ENCODE measurements around the gene GRIK3. TPM values are rescaled to one million over a fixed set of nuclear protein-coding genes. Genes with fewer than 3 reads are reported as not detected.
A peak's percentile ranks its signal among the peaks of the same experiment; 100 is the strongest.

GRIK3 gene
- total and polyA plus RNA-seq, 2 experiments from 2014 or later = 0.31 to 2.9 TPM

DNA sequence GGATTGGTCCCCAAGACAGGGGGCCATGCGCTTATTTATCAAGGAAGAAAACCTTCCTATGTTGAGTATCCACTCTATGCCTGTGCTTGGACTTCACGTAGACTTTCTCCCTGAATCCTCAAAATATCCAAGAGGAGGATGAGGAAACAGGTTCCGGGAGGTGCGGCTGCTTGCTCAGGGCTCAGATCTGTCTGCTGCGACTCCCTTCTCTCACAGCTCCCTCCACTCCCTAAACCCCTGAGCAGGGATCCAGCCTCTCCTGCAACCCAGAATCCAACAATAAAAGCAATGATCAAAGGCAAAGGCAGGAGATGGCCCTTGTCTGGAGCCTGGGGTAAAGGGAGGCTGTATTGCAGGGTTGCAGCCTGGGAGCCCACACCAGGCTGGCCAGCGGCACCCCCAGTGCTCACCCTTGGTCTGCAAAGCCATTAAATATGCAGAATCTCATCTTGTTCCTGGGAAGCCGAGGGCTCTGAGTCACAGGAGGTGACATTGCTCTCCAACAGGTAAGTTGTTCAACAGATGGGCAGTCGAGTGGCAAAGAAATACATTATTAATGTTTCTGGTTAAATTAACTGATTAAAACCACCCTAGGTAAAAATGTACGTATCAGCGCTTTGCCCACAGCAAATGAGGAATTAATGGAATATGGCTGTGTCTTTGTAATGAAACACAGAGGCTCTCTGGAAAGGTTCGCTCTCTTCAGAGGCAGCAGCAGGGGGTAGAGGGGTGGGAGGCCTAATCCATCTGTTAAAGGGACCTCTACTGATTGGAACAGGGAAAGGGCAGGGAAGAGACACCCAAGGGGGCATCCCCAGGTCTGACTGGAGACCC, 111.5 kb downstream of the GRIK3 start:
- H3K36me3 Mint-ChIP-seq (ENCODE audit: low read depth) = no peaks in the 10 kb centered on the region
- DNase-seq (ENCODE audit: low spot score) = no peak

More for the DNA sequence above, 111.5 kb downstream of the GRIK3 start:
- Mint-ChIP-seq H3K4me1 (peaks cover 20% of the 10 kb centered on the region), H3K27ac (peak overlapping the region; percentile 14; the same call in 1 of the 2 replicates), H3K27me3 (ENCODE audit: insufficient read depth, low read depth, poor library complexity) (peaks cover 6% of the 10 kb centered on the region), H3K9me3 (no peaks in the 10 kb centered on the region; the same call in 1 of the 3 replicates), H3K4me3 (no peak overlapping the region)
- Histone ChIP-seq H3K4me3 (no peak overlapping the region), H3K27ac (ENCODE audit: low read depth) (no peak overlapping the region), H3K4me1 (ENCODE audit: insufficient read depth) (peaks cover 7% of the 10 kb centered on the region), H3K79me2 (replicated peaks; ENCODE audit: insufficient read depth) (no peaks in the 10 kb centered on the region), H3F3A (replicated peaks; ENCODE audit: low read depth) (no peaks in the 10 kb centered on the region), H3K4me2 (no peak overlapping the region), H3K27me3 (ENCODE audit: insufficient read depth) (no peaks in the 10 kb centered on the region), H3K36me3 (ENCODE audit: insufficient read depth) (no peaks in the 10 kb centered on the region), H3K9me2 (ENCODE audit: insufficient read depth) (no peaks in the 10 kb centered on the region), H4K20me1 (replicated peaks; ENCODE audit: insufficient read depth) (no peaks in the 10 kb centered on the region; the same call in 1 of the 2 replicates), H2AFZ (no peak overlapping the region)
- no peak for TF ChIP-seq ETS1 (IDR thresholded peaks at IDR 0.05)
- no peak for TF ChIP-seq STAT1 (IDR thresholded peaks at IDR 0.05; ENCODE audit: unreplicated experiment)
- TF ChIP-seq POLR2AphosphoS5 (IDR thresholded peaks at IDR 0.05; ENCODE audit: low read depth) = no peak
- no peak for TF ChIP-seq ZNF114 (CRISPR knock-in tag; IDR thresholded peaks at IDR 0.05)
- no peak for TF ChIP-seq NANOG (IDR thresholded peaks at IDR 0.05; ENCODE audit: borderline replicate concordance)
- TF ChIP-seq JUNB (IDR thresholded peaks at IDR 0.05; ENCODE audit: unreplicated experiment) = no peak
- TF ChIP-seq, protein P1, sequence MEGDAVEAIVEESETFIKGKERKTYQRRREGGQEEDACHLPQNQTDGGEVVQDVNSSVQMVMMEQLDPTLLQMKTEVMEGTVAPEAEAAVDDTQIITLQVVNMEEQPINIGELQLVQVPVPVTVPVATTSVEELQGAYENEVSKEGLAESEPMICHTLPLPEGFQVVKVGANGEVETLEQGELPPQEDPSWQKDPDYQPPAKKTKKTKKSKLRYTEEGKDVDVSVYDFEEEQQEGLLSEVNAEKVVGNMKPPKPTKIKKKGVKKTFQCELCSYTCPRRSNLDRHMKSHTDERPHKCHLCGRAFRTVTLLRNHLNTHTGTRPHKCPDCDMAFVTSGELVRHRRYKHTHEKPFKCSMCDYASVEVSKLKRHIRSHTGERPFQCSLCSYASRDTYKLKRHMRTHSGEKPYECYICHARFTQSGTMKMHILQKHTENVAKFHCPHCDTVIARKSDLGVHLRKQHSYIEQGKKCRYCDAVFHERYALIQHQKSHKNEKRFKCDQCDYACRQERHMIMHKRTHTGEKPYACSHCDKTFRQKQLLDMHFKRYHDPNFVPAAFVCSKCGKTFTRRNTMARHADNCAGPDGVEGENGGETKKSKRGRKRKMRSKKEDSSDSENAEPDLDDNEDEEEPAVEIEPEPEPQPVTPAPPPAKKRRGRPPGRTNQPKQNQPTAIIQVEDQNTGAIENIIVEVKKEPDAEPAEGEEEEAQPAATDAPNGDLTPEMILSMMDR (conservative IDR thresholded peaks at IDR 0.05; ENCODE audit: low read depth in 2 of 2) = no peak
- TF ChIP-seq ZNF331 (CRISPR knock-in tag; IDR thresholded peaks at IDR 0.05; ENCODE audit: low read depth) = no peak
- TF ChIP-seq, protein P2, sequence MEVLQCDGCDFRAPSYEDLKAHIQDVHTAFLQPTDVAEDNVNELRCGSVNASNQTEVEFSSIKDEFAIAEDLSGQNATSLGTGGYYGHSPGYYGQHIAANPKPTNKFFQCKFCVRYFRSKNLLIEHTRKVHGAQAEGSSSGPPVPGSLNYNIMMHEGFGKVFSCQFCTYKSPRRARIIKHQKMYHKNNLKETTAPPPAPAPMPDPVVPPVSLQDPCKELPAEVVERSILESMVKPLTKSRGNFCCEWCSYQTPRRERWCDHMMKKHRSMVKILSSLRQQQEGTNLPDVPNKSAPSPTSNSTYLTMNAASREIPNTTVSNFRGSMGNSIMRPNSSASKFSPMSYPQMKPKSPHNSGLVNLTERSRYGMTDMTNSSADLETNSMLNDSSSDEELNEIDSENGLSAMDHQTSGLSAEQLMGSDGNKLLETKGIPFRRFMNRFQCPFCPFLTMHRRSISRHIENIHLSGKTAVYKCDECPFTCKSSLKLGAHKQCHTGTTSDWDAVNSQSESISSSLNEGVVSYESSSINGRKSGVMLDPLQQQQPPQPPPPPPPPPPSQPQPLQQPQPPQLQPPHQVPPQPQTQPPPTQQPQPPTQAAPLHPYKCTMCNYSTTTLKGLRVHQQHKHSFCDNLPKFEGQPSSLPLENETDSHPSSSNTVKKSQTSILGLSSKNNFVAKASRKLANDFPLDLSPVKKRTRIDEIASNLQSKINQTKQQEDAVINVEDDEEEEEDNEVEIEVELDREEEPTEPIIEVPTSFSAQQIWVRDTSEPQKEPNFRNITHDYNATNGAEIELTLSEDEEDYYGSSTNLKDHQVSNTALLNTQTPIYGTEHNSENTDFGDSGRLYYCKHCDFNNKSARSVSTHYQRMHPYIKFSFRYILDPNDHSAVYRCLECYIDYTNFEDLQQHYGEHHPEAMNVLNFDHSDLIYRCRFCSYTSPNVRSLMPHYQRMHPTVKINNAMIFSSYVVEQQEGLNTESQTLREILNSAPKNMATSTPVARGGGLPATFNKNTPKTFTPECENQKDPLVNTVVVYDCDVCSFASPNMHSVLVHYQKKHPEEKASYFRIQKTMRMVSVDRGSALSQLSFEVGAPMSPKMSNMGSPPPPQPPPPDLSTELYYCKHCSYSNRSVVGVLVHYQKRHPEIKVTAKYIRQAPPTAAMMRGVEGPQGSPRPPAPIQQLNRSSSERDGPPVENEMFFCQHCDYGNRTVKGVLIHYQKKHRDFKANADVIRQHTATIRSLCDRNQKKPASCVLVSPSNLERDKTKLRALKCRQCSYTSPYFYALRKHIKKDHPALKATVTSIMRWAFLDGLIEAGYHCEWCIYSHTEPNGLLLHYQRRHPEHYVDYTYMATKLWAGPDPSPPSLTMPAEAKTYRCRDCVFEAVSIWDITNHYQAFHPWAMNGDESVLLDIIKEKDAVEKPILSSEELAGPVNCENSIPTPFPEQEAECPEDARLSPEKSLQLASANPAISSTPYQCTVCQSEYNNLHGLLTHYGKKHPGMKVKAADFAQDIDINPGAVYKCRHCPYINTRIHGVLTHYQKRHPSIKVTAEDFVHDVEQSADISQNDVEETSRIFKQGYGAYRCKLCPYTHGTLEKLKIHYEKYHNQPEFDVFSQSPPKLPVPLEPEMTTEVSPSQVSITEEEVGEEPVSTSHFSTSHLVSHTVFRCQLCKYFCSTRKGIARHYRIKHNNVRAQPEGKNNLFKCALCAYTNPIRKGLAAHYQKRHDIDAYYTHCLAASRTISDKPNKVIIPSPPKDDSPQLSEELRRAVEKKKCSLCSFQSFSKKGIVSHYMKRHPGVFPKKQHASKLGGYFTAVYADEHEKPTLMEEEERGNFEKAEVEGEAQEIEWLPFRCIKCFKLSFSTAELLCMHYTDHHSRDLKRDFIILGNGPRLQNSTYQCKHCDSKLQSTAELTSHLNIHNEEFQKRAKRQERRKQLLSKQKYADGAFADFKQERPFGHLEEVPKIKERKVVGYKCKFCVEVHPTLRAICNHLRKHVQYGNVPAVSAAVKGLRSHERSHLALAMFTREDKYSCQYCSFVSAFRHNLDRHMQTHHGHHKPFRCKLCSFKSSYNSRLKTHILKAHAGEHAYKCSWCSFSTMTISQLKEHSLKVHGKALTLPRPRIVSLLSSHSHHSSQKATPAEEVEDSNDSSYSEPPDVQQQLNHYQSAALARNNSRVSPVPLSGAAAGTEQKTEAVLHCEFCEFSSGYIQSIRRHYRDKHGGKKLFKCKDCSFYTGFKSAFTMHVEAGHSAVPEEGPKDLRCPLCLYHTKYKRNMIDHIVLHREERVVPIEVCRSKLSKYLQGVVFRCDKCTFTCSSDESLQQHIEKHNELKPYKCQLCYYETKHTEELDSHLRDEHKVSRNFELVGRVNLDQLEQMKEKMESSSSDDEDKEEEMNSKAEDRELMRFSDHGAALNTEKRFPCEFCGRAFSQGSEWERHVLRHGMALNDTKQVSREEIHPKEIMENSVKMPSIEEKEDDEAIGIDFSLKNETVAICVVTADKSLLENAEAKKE (CRISPR knock-in tag; IDR thresholded peaks at IDR 0.05) = no peak
- ATAC-seq = peak; percentile 29
